Chondrocyte (in vitro differentiated cells): ENCODE data around the gene CTBS. TPM values are rescaled to one million over a fixed set of nuclear protein-coding genes. Genes with fewer than 3 reads are reported as not detected.
A peak's percentile ranks its signal among the peaks of the same experiment; 100 is the strongest.

ENCODE experiments used
- DNase-seq: peaks from one replicate; pipeline ENCODE4 v3.0.0; 2021; ENCODE audit warnings: mixed read lengths, low spot score
- H3K27ac Mint-ChIP-seq: one replicate; pipeline ENCODE4 v1.8.0; 2021; ENCODE audit warnings: mild to moderate bottlenecking, moderate library complexity, mixed read lengths; ENCODE audit not compliant: unreplicated experiment
- H3K27me3 Mint-ChIP-seq: 2 replicates; pipeline ENCODE4 v1.8.0; 2021; ENCODE audit warnings: low read depth, mixed read lengths
- H3K36me3 Mint-ChIP-seq: 2 replicates; pipeline ENCODE4 v1.8.0; 2021; ENCODE audit warnings: low read depth, mixed read lengths
- H3K4me1 Mint-ChIP-seq: 2 replicates; pipeline ENCODE4 v1.8.0; 2021; ENCODE audit warnings: low read depth, mild to moderate bottlenecking, mixed read lengths
- H3K4me3 Mint-ChIP-seq: one replicate; pipeline ENCODE4 v1.8.0; 2021; ENCODE audit warnings: mild to moderate bottlenecking, moderate library complexity, mixed read lengths; ENCODE audit not compliant: unreplicated experiment
- H3K9me3 Mint-ChIP-seq: 2 replicates; pipeline ENCODE4 v1.8.0; 2021; ENCODE audit warnings: low read depth, mixed read lengths
- total RNA-seq: library from RNA; stranded (reverse); gene quantifications from 3 replicates; pipeline ENCODE4 v1.2.1, GENCODE V29; 2021
- TF ChIP-seq, protein P1 (sequence below): fragments of 200-600 bp; sonication (generic); IDR thresholded peaks from 2 replicates; pipeline ENCODE4 v1.5.0; 2021; ENCODE audit warnings: antibody characterized with exemption, mild to moderate bottlenecking, moderate library complexity

The CTBS gene
- total RNA-seq, 1 donor from 2014 or later, result 20.9 TPM

DNA sequence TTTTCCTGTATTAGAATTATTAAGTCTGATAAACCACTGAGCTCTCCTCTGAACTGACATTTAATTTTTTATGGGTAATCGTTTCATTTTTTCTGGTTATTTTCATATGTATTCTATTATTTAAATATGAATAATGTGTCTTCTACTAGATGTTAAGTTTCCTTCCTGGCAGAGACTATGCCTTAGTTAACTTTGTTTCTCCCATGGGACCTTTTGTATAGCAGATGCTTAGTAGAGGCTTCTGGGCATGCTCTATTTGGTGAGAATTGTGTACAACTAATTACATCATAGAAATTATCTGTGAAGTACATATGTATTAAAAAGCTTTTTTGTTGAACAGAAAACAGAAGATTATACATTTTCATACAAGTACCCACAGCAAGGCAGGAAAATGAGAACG, 23.4 kb downstream of the CTBS start:
- no peaks in the 10 kb centered on the region for H3K27me3 Mint-ChIP-seq
- no peaks in the 10 kb centered on the region for H3K9me3 Mint-ChIP-seq
- H3K27ac Mint-ChIP-seq, result no peak overlapping the region
- no peak for DNase-seq
- no peak overlapping the region for H3K4me3 Mint-ChIP-seq
- H3K4me1 Mint-ChIP-seq, result no peaks in the 10 kb centered on the region
- H3K36me3 Mint-ChIP-seq, result peaks cover 5% of the 10 kb centered on the region
- TF ChIP-seq, protein P1, sequence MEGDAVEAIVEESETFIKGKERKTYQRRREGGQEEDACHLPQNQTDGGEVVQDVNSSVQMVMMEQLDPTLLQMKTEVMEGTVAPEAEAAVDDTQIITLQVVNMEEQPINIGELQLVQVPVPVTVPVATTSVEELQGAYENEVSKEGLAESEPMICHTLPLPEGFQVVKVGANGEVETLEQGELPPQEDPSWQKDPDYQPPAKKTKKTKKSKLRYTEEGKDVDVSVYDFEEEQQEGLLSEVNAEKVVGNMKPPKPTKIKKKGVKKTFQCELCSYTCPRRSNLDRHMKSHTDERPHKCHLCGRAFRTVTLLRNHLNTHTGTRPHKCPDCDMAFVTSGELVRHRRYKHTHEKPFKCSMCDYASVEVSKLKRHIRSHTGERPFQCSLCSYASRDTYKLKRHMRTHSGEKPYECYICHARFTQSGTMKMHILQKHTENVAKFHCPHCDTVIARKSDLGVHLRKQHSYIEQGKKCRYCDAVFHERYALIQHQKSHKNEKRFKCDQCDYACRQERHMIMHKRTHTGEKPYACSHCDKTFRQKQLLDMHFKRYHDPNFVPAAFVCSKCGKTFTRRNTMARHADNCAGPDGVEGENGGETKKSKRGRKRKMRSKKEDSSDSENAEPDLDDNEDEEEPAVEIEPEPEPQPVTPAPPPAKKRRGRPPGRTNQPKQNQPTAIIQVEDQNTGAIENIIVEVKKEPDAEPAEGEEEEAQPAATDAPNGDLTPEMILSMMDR, result no peak

DNA sequence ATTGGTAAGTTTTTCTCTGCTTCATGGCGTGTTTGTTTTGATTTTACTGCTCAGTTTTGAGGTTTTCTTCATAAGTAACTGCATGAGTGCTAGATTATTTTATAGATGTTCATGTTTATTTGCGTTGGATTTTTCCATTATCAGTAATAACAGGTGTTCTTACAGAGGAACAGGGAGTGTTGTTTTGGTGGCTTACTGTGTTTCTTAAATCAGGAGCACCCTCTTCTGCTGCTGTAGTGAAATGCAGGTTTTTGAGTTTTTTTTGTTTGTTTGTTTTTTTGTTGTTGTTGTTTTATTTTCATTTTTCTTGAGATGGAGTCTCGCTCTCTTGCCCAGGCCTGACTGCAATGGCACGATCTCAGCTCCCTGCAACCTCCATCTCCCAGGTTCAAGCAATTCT, 32.6 kb downstream of the CTBS start:
- H3K4me1 Mint-ChIP-seq, result peaks cover 14% of the 10 kb centered on the region

DNA sequence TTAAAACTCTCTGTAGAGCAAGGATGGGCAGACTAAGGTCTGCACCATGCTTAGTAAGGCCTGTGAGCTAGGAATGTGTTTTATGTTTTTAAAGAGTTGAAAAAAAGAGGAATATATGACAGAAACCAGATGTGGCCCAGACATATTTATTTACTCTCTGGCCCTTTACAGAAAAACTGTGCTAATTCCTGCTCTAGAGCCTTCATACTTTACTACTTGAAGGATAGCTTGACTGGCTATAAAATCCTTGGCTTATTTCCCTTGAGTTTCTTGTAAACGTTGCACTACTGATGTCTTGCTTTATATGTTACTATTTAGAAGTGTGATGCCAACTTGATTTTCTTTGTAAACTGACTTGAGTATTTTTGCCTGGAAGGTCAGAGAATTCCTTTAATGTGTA, 33.5 kb downstream of the CTBS start:
- H3K27ac Mint-ChIP-seq, result no peak overlapping the region

More for the DNA sequence above, 32.6 kb downstream of the CTBS start:
- no peak for DNase-seq
- H3K27ac Mint-ChIP-seq, result no peak overlapping the region
- no peak overlapping the region for H3K4me3 Mint-ChIP-seq
- H3K36me3 Mint-ChIP-seq, result peaks cover 19% of the 10 kb centered on the region
- no peaks in the 10 kb centered on the region for H3K27me3 Mint-ChIP-seq
- TF ChIP-seq, protein P1, result peak; percentile 34
- H3K9me3 Mint-ChIP-seq, result no peaks in the 10 kb centered on the region

GRCh38 chr1:84539972-84540371, 34.3 kb downstream of the CTBS start:
- no peak for DNase-seq
- no peak overlapping the region for H3K4me3 Mint-ChIP-seq
- peaks cover 19% of the 10 kb centered on the region for H3K36me3 Mint-ChIP-seq
- TF ChIP-seq, protein P1, result no peak
- H3K27ac Mint-ChIP-seq, result no peak overlapping the region
- no peaks in the 10 kb centered on the region for H3K27me3 Mint-ChIP-seq
- H3K4me1 Mint-ChIP-seq, result peaks cover 14% of the 10 kb centered on the region
- H3K9me3 Mint-ChIP-seq, result no peaks in the 10 kb centered on the region

More for the DNA sequence above, 33.5 kb downstream of the CTBS start:
- Mint-ChIP-seq H3K27me3 (no peaks in the 10 kb centered on the region), H3K4me1 (peaks cover 14% of the 10 kb centered on the region), H3K9me3 (no peaks in the 10 kb centered on the region), H3K4me3 (no peak overlapping the region), H3K36me3 (peaks cover 19% of the 10 kb centered on the region)
- DNase-seq, result no peak
- TF ChIP-seq, protein P1, result no peak

GRCh38 chr1:84538599-84538998, 35.6 kb downstream of the CTBS start:
- no peak for DNase-seq

More at GRCh38 chr1:84538599-84538998, 35.6 kb downstream of the CTBS start:
- Mint-ChIP-seq H3K36me3 (peaks cover 15% of the 10 kb centered on the region), H3K27me3 (no peaks in the 10 kb centered on the region), H3K4me1 (peaks cover 14% of the 10 kb centered on the region), H3K9me3 (no peaks in the 10 kb centered on the region), H3K4me3 (no peak overlapping the region), H3K27ac (no peak overlapping the region)
- TF ChIP-seq, protein P1, result no peak
